Motor neuron (in vitro differentiated cells): ENCODE results near the gene ADAMTS16. TPM values are rescaled to one million over a fixed set of nuclear protein-coding genes. Genes with fewer than 3 reads are reported as not detected.

Experiments used
- ATAC-seq, 8 experiments: fragments of 200-7000 bp; cut with Tn5 transposase; replicated peaks in 6 of 8; 2 replicates each; pipeline ENCODE4 v1.8.0; 2021; ENCODE audit warnings: mild to moderate bottlenecking in 8 of 8, moderate library complexity in 8 of 8
- H3K27ac ChIP-seq, 2 donors: fragments of 250-450 bp; sonication (Bioruptor Pico); 2 replicates each; pipeline ENCODE4 v1.9.0; 2021; ENCODE audit warnings: antibody characterized with exemption in 2 of 2, mild to moderate bottlenecking in 2 of 2, moderate library complexity in 1 of 2
- H3K4me1 ChIP-seq, 2 donors: fragments of 250-450 bp; sonication (Bioruptor Pico); replicated peaks in 1 of 2; 2 replicates each; pipeline ENCODE4 v1.6.1; 2021; ENCODE audit warnings: antibody characterized with exemption in 2 of 2, mild to moderate bottlenecking in 2 of 2, moderate library complexity in 1 of 2
- H3K4me3 ChIP-seq, 5 donors: fragments of 250-450 bp; sonication (Bioruptor Pico); 2 replicates each; pipeline ENCODE4 v1.9.0; 2021; ENCODE audit warnings: antibody characterized with exemption in 5 of 5, mild to moderate bottlenecking in 5 of 5, moderate library complexity in 4 of 5
- WGBS, 10 experiments: fragments of 450-650 bp; shearing (Covaris generic); methylation state at CpG; one replicate each; pipeline ENCODE4 v1.0.0; 2022; 5-methylcytosine and 5-hydroxymethylcytosine counted together
- in situ Hi-C, 9 experiments: fragments of 400-800 bp; cut with MboI; loops; one replicate each; pipeline ENCODE4 v1.15.0; 2021; ENCODE audit warnings: low sequenced_read_pairs in 9 of 9, low pct_unique_long_range_greater_than_20kb in 2 of 9; ENCODE audit not compliant: unreplicated experiment in 9 of 9
- total RNA-seq, 8 experiments: library from RNA; unstranded; fragments of 300-600 nt; gene quantifications; 2 replicates each; pipeline versions ENCODE4 v1.2.3 to v1.2.4, GENCODE V29; 2022

The ADAMTS16 gene
- total RNA-seq, 8 experiments from 2014 or later, result 0.25 to 34.1 (median 1.1) TPM

DNA sequence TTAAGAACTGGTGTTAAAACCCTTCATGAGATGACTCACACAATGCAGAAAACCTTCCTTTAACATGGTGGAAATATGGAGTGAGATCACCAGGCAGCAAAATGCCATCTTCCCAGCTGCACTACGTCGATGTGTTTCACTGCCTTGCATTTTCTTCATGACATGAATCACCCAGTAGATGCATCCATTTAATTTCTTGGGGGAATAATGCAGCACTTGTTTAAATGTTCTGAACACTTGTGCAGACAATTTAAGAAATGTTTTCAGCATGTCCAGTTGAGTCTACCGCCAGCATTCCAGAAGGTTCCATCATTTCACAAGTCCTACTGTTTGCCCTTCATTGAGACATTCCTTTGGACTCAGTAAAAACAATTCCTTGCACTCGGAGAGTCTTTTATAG, 81.6 kb downstream of the ADAMTS16 start:
- peak in 7 of 8 experiments; percentile 75 to 92 (median 83) for ATAC-seq
- H3K4me1 ChIP-seq, result peaks cover 15 to 19% of the 10 kb centered on the region in 2 donors
- 3 to 60% (median 21%) methylated on average over 1 to 4 of the region's 4 CpGs; no CpG with 5 or more reads in 1 of the 10 experiments for WGBS, 10 experiments
- in situ Hi-C loops, result no loop called here
- H3K4me3 ChIP-seq, result no peak overlapping the region
- peak overlapping the region; percentile 0 to 71 for H3K27ac ChIP-seq

DNA sequence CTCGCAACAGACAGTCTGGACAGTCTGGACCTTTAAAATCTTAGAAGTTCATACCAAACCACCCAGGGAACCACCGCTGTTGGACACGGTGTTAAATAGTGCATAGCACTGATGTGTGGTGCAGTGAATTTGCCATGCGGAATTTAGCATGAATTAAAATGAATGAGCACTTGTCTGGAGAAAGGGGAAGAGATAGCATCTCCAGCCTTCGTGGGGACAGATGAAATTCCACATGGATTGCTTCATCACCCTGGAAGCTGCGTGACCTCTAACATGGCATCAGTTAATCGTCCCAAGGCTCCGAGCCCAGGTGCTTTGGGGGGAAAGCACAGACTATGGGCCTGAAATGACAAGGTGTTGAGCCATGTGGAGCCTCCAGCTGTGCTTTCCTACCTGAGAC, 91.4 kb downstream of the ADAMTS16 start:
- no peak for ATAC-seq
- no peak overlapping the region for H3K27ac ChIP-seq
- H3K4me1 ChIP-seq, result no peaks in the 10 kb centered on the region
- in situ Hi-C loops, result no loop called here
- no peak overlapping the region for H3K4me3 ChIP-seq
- 54 to 100% (median 81%) methylated on average over 2 to 7 of the region's 8 CpGs; no CpG with 5 or more reads in 5 of the 10 experiments for WGBS, 10 experiments

DNA sequence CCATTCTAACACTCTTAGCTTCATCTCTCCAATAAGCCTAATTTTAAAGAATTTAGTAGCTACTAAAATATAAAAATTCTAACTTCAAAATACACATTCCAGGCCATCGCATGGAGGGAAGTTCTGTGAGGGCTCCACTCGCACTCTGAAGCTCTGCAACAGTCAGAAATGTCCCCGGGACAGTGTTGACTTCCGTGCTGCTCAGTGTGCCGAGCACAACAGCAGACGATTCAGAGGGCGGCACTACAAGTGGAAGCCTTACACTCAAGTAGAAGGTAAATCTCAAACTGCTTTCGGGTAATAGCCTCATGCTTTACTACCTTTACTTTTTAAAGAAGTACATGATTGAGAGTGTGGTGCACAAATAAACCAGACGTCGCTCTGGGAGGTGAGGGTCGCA, 94.8 kb downstream of the ADAMTS16 start:
- in situ Hi-C loops, result no loop called here
- no peak for ATAC-seq
- H3K27ac ChIP-seq, result no peak overlapping the region
- no peak overlapping the region for H3K4me3 ChIP-seq
- 55 to 100% (median 89%) methylated on average over 1 to 10 of the region's 11 CpGs; no CpG with 5 or more reads in 2 of the 10 experiments for WGBS, 10 experiments
- H3K4me1 ChIP-seq, result no peaks in the 10 kb centered on the region

DNA sequence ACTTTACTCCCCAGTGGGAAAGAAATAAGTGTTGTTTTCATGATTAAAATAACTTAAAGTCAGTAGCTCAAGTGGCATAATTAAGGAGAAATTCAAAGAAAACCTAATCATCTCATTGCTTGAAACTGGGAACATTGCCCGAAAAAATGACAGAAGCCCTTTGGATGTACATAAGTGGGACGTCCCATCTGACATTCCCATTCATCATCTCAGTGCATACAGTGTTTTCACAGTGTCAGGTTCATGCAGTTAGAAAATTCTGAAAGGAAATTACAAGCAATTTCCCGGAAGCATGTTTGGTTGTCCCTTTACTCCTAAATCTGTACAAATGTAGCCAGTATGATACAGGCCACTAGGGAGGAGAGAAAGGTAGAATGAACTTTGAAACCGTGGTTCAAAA, 95.6 kb downstream of the ADAMTS16 start:
- Histone ChIP-seq H3K4me1 (no peaks in the 10 kb centered on the region), H3K4me3 (no peak overlapping the region), H3K27ac (no peak overlapping the region)
- in situ Hi-C loops, result no loop called here
- ATAC-seq, result peak in 1 of 8 experiments; percentile 42
- 8 to 93% (median 69%) methylated on average over 2 to 4 of the region's 4 CpGs; no CpG with 5 or more reads in 1 of the 10 experiments for WGBS, 10 experiments

DNA sequence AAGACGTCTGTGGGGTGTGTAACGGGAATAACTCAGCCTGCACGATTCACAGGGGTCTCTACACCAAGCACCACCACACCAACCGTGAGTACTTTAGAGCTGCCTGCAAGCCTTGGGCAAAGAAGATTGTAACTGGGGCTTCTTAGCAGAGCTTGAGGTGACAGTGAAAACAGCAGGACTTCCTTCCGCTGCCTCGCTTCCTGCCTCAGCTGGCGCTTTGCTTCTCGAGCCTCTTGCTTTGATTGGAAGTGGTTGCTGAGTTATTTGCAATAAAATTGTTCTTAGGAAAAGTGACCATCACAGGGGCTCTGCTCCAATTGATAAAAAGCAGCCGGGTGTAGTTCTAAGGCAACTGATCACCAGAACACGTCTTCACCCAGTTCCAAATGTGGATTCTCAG, 99.1 kb downstream of the ADAMTS16 start:
- no peak for ATAC-seq
- 7 to 100% (median 70%) methylated on average over 2 to 9 of the region's 10 CpGs; no CpG with 5 or more reads in 4 of the 10 experiments for WGBS, 10 experiments
- Histone ChIP-seq H3K4me1 (no peaks in the 10 kb centered on the region), H3K4me3 (no peak overlapping the region), H3K27ac (no peak overlapping the region)
- in situ Hi-C loops, result no loop called here

DNA sequence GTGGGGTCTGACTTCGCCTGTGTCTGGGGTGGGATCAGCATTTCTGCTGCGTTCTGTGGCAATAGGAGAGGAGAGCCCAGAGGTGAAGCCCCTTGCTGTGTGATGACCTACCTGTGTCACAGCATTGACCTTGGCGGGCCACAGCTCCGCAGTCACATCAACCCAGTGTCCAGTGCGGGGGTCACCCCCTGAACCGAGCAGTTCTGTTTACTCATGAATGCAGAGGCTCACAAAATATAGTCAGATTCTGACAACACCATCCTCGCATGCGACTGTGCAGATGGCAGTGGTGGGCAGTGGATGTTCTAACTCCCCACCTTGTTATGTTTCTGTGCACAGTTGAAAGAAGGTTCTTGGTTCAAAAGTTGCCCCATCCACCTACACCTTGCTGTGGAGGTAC, 100.1 kb downstream of the ADAMTS16 start:
- no peak overlapping the region for H3K4me3 ChIP-seq
- in situ Hi-C loops, result no loop called here
- H3K27ac ChIP-seq, result no peak overlapping the region
- no peaks in the 10 kb centered on the region for H3K4me1 ChIP-seq
- no peak for ATAC-seq
- WGBS, 10 experiments, result 19 to 100% (median 90%) methylated on average over 1 to 7 of the region's 8 CpGs; no CpG with 5 or more reads in 3 of the 10 experiments

DNA sequence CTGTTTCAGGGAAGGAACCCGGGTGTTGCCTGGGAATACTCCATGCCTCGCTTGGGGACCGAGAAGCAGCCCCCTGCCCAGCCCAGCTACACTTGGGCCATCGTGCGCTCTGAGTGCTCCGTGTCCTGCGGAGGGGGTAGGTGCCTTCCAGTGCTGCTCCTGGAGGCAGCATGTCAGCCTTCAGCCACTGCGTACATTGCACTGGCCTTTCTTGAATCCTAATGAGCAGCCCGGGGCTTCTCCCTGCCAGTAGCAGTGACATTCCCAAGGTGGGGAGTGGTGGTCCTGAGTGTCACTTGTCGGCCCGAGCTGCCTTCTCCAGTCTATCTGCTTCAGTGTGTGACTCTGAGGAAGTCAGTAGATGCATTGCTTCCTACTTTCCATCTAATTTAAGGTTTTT, 101.9 kb downstream of the ADAMTS16 start:
- 13 to 100% (median 84%) methylated on average over 1 to 9 of the region's 11 CpGs; no CpG with 5 or more reads in 2 of the 10 experiments for WGBS, 10 experiments
- Histone ChIP-seq H3K27ac (no peak overlapping the region), H3K4me1 (no peaks in the 10 kb centered on the region), H3K4me3 (no peak overlapping the region)
- ATAC-seq, result no peak
- in situ Hi-C loops, result no loop called here

DNA sequence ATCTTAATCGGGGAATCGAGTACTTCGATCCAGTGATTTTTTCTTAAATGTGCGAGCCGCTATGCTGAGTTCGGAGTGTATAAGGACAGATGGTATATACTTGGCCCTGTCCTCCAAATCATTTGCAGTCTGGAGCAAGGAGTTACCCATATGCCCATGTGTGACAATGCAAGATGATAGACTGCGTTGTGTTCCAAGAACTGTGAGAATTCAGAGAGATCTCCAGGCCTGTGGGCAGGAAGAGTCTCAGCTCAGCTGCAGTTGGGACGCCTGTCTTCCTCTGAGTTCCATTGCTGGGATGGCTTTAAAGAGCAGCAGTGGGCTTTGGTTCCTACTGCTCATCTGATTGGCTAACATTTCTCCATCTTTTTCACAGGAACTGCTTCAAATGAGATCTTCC, 106.6 kb downstream of the ADAMTS16 start:
- Histone ChIP-seq H3K4me1 (no peaks in the 10 kb centered on the region), H3K4me3 (no peak overlapping the region), H3K27ac (no peak overlapping the region)
- 73 to 100% (median 96%) methylated on average over 3 to 8 of the region's 8 CpGs; no CpG with 5 or more reads in 2 of the 10 experiments for WGBS, 10 experiments
- in situ Hi-C loops, result no loop called here
- no peak for ATAC-seq

DNA sequence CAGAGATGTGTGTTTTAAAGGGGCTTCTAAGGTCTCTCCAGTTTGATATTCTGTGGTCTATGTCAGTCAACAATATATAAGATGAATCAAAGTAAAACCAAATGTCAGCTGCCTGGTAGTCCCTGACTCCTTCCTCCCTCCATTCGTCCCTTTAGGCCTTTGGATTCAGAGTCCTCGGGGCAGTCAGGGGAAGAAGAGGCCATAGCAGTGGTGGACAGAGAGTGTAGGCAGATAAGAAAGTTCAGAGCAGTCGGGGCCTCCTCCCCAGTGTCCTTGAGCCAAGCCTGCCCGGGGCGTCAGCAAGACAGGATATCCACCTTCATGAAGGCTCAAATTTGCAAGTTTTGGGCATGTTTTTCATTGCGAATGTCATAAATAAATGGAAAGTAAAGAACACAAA, 110.6 kb downstream of the ADAMTS16 start:
- Histone ChIP-seq H3K4me3 (no peak overlapping the region), H3K4me1 (no peaks in the 10 kb centered on the region), H3K27ac (no peak overlapping the region)
- in situ Hi-C loops, result no loop called here
- ATAC-seq, result no peak
- WGBS, 10 experiments, result 17 to 100% (median 84%) methylated on average over 1 to 5 of the region's 6 CpGs; no CpG with 5 or more reads in 2 of the 10 experiments

DNA sequence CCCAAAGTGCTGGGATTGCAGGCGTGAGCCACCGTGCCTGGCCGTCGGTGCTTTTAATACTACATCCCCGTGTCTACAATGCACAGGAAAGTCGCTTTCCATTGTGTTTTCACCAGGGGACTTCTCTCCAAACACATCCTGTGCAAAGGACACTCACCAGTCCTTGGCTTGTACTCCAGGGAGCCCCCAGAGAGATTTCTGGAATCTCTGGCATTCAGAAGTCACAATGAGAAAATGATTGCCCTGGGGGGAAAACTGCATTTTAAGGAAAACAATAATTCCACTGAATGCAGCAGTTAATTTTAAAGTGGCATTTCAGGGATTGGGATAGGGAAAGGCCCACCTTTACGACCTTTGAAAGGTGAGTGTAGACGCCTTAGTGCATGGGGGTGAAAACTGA, 112.0 kb downstream of the ADAMTS16 start:
- no peak for ATAC-seq
- H3K27ac ChIP-seq, result no peak overlapping the region
- no peaks in the 10 kb centered on the region for H3K4me1 ChIP-seq
- WGBS, 10 experiments, result 36 to 100% (median 80%) methylated on average over 1 to 8 of the region's 8 CpGs; no CpG with 5 or more reads in 3 of the 10 experiments
- in situ Hi-C loops, result no loop called here
- H3K4me3 ChIP-seq, result no peak overlapping the region

DNA sequence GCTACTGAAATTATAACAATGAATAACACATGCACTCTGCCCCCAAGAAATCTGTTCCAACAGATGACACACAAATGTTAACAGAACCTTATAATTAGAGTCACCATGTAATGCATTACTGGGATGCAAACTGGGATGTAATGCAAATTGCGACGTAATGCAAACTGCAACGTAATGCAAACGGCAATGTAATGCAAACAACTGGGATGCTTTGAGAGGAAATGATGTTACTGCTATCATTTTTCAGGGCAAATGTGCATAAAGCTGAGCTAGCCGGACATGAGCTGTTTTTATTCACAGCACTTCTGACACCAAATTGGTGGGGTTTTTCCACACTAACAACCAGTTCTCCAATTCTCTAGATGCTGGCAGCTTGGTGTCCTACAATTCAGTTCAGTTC, 117.2 kb downstream of the ADAMTS16 start:
- H3K27ac ChIP-seq, result peak overlapping the region in 1 of 2 donors; percentile 32
- H3K4me3 ChIP-seq, result no peak overlapping the region
- WGBS, 10 experiments, result 0 to 97% (median 68%) methylated on average over 2 to 5 of the region's 5 CpGs; no CpG with 5 or more reads in 2 of the 10 experiments
- H3K4me1 ChIP-seq, result peaks cover 0 to 2% of the 10 kb centered on the region in 2 donors
- peak in 5 of 8 experiments; percentile 33 to 85 (median 75) for ATAC-seq
- in situ Hi-C loops, result no loop called here

DNA sequence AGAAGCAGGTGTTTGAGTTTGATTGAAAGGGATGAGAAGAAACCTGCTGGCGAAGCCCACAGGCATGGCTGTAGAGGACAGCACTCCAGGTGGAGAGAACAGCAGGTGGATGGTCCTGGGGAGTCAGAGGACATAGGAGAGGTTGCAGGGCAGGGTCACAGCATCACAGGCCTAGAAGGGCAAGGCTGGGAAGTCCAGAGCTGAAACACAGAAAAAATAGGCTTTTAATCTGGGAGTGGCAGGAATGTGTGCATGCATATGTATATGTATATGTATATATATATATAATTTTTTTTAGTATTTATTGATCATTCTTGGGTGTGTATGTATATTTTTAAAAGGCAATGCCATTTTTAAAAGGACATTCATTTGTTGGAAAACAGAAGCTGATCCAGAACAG, 118.4 kb downstream of the ADAMTS16 start:
- in situ Hi-C loops, result no loop called here
- ATAC-seq, result peak in 3 of 8 experiments; percentile 15 to 68 (median 62)

DNA sequence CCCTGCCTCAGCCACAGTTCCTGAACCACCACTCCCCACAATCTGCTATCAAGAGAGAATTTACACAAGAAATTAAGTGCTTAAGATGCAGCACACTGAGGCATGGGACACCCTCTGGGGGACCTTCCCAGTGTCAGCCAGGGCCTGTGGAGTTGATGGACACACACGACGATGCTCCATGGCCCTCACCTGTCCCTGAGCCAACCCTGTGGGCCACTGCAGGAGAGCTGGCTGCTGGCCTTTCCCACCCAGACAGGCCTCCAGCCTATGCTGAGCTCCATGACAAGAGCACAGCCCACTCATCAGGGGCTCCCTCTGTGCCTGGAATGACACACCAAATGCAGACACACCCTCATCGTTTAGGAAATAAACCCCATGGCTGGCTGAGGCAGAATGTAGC, 124.6 kb downstream of the ADAMTS16 start:
- Histone ChIP-seq H3K4me3 (no peak overlapping the region), H3K27ac (no peak overlapping the region), H3K4me1 (peaks cover 0 to 9% of the 10 kb centered on the region in 2 donors)
- no peak for ATAC-seq
- in situ Hi-C loops, result no loop called here
- 0 to 100% (median 32%) methylated on average over 1 of the region's 3 CpGs; no CpG with 5 or more reads in 6 of the 10 experiments for WGBS, 10 experiments

More for the DNA sequence above, 118.4 kb downstream of the ADAMTS16 start:
- H3K4me3 ChIP-seq, result no peak overlapping the region
- H3K27ac ChIP-seq, result no peak overlapping the region
- 17 to 100% (median 40%) methylated on average over 1 of the region's 1 CpG; no CpG with 5 or more reads in 7 of the 10 experiments for WGBS, 10 experiments
- peaks cover 0 to 2% of the 10 kb centered on the region in 2 donors for H3K4me1 ChIP-seq

DNA sequence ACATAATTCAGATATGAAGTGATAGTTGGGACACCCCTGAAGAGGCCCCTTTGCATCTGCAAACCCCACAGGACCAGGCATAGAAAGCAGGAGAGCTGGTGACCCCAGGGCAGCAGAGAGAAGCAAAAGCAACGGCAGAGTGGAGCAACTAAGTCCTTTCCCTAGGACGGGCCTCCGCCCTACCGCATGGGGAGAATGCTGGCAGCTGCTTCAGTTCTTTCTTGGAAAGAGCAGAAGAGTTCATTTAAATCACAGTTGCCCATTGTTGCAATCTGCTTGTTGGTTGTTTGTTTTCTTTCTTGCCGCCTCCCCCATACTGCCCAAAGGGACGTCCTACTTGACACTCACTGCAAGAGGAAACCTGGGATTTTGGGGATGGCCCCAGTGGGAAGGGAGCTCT, 126.2 kb downstream of the ADAMTS16 start:
- ATAC-seq, result peak in 5 of 8 experiments; percentile 27 to 45 (median 31)
- WGBS, 10 experiments, result 0 to 79% (median 50%) methylated on average over 1 to 6 of the region's 6 CpGs; no CpG with 5 or more reads in 4 of the 10 experiments
- Histone ChIP-seq H3K4me1 (peaks cover 3 to 17% of the 10 kb centered on the region in 2 donors), H3K27ac (no peak overlapping the region), H3K4me3 (no peak overlapping the region)
- in situ Hi-C loops, result no loop called here
